Uterus (tissue), 2 donors: ENCODE measurements around the gene LNP1.

Source experiments
- POLR2A ChIP-seq, 2 donors: fragments of 450-650 bp; IDR thresholded peaks; one replicate each; pipeline ENCODE4 v1.6.1; 2016; ENCODE audit warnings: antibody characterized with exemption in 2 of 2, mild to moderate bottlenecking in 1 of 2, moderate library complexity in 1 of 2
- TF ChIP-seq, protein P1 (sequence below), 4 experiments: fragments of 200-600 bp in 2 of 4; fragments of 450-650 bp in 2 of 4; sonication (generic) in 2 of 4; IDR thresholded peaks; one replicate each; pipeline ENCODE4 v1.5.1; 2016 to 2019; ENCODE audit warnings: antibody characterized with exemption in 4 of 4, mild to moderate bottlenecking in 2 of 4, moderate library complexity in 1 of 4

- TF ChIP-seq, protein P1, sequence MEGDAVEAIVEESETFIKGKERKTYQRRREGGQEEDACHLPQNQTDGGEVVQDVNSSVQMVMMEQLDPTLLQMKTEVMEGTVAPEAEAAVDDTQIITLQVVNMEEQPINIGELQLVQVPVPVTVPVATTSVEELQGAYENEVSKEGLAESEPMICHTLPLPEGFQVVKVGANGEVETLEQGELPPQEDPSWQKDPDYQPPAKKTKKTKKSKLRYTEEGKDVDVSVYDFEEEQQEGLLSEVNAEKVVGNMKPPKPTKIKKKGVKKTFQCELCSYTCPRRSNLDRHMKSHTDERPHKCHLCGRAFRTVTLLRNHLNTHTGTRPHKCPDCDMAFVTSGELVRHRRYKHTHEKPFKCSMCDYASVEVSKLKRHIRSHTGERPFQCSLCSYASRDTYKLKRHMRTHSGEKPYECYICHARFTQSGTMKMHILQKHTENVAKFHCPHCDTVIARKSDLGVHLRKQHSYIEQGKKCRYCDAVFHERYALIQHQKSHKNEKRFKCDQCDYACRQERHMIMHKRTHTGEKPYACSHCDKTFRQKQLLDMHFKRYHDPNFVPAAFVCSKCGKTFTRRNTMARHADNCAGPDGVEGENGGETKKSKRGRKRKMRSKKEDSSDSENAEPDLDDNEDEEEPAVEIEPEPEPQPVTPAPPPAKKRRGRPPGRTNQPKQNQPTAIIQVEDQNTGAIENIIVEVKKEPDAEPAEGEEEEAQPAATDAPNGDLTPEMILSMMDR (IDR thresholded peaks at IDR 0.05) = no peak
- TF ChIP-seq POLR2A (IDR thresholded peaks at IDR 0.05) = no peak
Observed at GRCh38 chr3:100458814-100459213, 57.5 kb downstream of the LNP1 start.
